Mesothelial cell of epicardium (in vitro differentiated cells): ENCODE results near the gene SRP9. TPM values are rescaled to one million over a fixed set of nuclear protein-coding genes. Genes with fewer than 3 reads are reported as not detected.

Experiments
- DNase-seq, 2 experiments: peaks; one replicate each; pipeline ENCODE4 v3.0.0; 2021; ENCODE audit warnings: low spot score in 2 of 2; ENCODE audit not compliant: unreplicated experiment in 2 of 2
- H3K27ac Mint-ChIP-seq: 2 replicates; pipeline ENCODE4 v1.8.0; 2021; ENCODE audit warnings: mixed read lengths
- H3K27me3 Mint-ChIP-seq: 2 replicates; pipeline ENCODE4 v1.8.0; 2021; ENCODE audit warnings: low read depth, mixed read lengths
- H3K36me3 Mint-ChIP-seq: 2 replicates; pipeline ENCODE4 v1.8.0; 2021; ENCODE audit warnings: mixed read lengths
- H3K4me1 Mint-ChIP-seq: 2 replicates; pipeline ENCODE4 v1.8.0; 2021; ENCODE audit warnings: mixed read lengths
- H3K4me3 Mint-ChIP-seq: 2 replicates; pipeline ENCODE4 v1.8.0; 2021; ENCODE audit warnings: mild to moderate bottlenecking, moderate library complexity, mixed read lengths
- H3K9me3 Mint-ChIP-seq: 2 replicates; pipeline ENCODE4 v1.8.0; 2021; ENCODE audit warnings: mixed read lengths
- total RNA-seq: library from RNA; stranded (reverse); gene quantifications from 3 replicates; pipeline ENCODE4 v1.2.1, GENCODE V29; 2021
- TF ChIP-seq, protein P1 (sequence below): fragments of 200-600 bp; sonication (generic); IDR thresholded peaks from one replicate; pipeline ENCODE4 v1.5.0; 2021; ENCODE audit warnings: antibody characterized with exemption; ENCODE audit not compliant: unreplicated experiment

Gene SRP9
- total RNA-seq, 1 donor from 2014 or later: 251 TPM

DNA sequence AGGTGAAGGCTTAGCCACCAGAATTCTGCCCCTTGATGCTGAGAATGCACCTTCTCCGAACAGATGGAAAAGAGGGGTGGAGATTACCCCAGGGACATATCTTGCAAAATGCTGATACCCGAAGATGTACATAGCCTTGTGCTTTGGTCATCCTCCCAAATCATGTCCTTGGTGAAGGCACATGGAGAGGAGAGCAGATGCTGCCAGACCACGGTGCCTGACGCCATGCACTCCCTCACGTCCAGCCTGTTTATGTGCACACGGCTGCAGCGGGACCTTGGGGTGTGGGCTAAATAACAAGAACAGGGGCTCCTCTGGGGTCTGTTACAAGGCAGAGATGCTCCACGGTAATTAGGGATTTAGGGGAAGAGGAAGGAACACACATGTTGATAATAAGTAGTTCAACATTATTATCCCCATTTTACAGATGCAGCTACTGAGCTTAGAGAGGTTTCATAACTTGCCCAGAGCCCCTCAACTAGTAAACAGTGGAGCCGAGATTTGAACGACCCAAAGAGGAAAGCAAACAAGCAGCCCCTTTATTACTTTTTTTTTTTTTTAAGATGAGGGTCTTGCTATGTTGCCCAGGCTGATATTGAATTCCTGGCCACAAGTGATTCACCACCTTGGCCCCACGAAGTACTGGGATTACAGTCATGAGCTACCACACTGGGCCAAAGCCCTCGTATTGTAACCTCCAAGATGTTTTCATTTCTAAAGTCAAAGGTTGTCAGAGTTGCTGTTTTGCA is 45.2 kb downstream of the SRP9 start:
- H3K27ac Mint-ChIP-seq: no peak overlapping the region
- H3K4me1 Mint-ChIP-seq: peaks cover 9% of the 10 kb centered on the region
- H3K36me3 Mint-ChIP-seq: peaks cover 11% of the 10 kb centered on the region
- H3K9me3 Mint-ChIP-seq: no peaks in the 10 kb centered on the region
- no peaks in the 10 kb centered on the region for H3K27me3 Mint-ChIP-seq
- H3K4me3 Mint-ChIP-seq: no peak overlapping the region
- TF ChIP-seq, protein P1, sequence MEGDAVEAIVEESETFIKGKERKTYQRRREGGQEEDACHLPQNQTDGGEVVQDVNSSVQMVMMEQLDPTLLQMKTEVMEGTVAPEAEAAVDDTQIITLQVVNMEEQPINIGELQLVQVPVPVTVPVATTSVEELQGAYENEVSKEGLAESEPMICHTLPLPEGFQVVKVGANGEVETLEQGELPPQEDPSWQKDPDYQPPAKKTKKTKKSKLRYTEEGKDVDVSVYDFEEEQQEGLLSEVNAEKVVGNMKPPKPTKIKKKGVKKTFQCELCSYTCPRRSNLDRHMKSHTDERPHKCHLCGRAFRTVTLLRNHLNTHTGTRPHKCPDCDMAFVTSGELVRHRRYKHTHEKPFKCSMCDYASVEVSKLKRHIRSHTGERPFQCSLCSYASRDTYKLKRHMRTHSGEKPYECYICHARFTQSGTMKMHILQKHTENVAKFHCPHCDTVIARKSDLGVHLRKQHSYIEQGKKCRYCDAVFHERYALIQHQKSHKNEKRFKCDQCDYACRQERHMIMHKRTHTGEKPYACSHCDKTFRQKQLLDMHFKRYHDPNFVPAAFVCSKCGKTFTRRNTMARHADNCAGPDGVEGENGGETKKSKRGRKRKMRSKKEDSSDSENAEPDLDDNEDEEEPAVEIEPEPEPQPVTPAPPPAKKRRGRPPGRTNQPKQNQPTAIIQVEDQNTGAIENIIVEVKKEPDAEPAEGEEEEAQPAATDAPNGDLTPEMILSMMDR: no peak
- no peak for DNase-seq

DNA sequence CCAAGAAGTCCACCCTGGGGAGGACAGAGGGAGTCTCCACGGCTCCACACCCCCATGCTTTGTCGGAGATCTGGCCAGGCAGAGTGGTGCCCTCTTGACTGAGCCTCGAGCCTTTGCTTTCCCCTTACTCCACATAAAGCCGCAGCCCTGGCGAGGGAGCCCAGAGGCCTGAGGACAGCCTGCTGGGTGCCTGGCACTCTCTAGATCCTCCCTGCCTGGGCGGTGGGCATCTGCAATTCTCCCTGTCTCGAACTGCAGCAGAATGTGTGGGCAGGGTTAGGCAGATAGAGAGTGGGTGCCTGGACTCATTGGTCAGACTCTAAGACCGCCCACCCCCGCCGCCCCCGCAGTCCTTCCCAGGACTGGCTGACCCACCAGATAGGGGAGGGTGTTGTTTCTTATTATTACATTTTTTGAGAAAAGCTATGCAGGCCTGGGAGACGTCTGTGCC is 46.2 kb downstream of the SRP9 start:
- no peak overlapping the region for H3K4me3 Mint-ChIP-seq
- peaks cover 5% of the 10 kb centered on the region for H3K4me1 Mint-ChIP-seq
- peaks cover 11% of the 10 kb centered on the region for H3K36me3 Mint-ChIP-seq
- no peaks in the 10 kb centered on the region for H3K27me3 Mint-ChIP-seq
- no peak overlapping the region for H3K27ac Mint-ChIP-seq
- no peaks in the 10 kb centered on the region for H3K9me3 Mint-ChIP-seq
- no peak for DNase-seq
- TF ChIP-seq, protein P1: no peak

DNA sequence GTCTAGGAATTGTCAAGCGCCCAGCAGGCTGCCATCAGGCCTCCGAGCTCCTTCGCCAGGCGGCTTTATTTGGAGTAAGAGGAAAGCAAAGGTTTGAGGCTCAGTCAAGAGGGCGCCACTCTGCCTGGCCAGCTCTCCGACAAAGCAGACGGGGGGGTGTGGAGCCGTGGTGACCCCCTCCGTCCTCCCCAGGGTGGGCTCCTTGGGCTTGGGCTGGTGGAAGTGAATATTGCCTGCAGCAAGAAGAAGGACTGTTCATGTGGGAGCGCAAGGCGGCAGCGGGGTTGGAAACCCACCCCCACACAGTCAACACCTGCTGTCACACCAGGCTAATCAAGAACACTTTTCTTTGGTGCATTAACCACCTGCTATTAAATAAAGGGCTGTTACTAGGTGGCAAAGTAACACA is 46.9 kb downstream of the SRP9 start:
- TF ChIP-seq, protein P1: no peak
- peaks cover 5% of the 10 kb centered on the region for H3K4me1 Mint-ChIP-seq
- no peaks in the 10 kb centered on the region for H3K9me3 Mint-ChIP-seq
- no peaks in the 10 kb centered on the region for H3K27me3 Mint-ChIP-seq
- no peak overlapping the region for H3K27ac Mint-ChIP-seq
- no peak for DNase-seq
- no peak overlapping the region for H3K4me3 Mint-ChIP-seq
- H3K36me3 Mint-ChIP-seq: peaks cover 15% of the 10 kb centered on the region

DNA sequence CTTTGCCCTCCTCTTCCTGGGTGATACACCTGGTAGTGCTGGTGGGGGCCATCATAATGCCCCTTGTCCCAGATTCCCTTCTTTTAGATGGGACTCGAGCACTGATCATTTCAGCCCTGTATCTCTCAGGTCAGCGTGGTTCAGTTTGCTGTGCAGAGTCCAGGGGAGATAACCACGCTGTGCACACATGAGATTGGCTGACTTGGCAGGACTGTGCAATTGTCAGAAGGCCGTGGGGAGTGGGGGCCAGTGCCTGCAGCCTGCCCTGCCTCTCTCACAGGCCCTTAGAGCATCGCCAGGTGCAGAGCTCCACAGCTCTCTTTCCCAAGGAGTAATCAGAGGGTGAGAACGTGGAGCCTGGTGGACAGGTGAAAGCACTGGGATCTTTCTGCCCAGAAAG is 47.5 kb downstream of the SRP9 start:
- H3K9me3 Mint-ChIP-seq: no peaks in the 10 kb centered on the region
- no peak for DNase-seq
- TF ChIP-seq, protein P1: no peak
- H3K4me3 Mint-ChIP-seq: no peak overlapping the region
- peaks cover 5% of the 10 kb centered on the region for H3K4me1 Mint-ChIP-seq
- H3K27ac Mint-ChIP-seq: no peak overlapping the region
- no peaks in the 10 kb centered on the region for H3K27me3 Mint-ChIP-seq
- H3K36me3 Mint-ChIP-seq: peaks cover 16% of the 10 kb centered on the region

DNA sequence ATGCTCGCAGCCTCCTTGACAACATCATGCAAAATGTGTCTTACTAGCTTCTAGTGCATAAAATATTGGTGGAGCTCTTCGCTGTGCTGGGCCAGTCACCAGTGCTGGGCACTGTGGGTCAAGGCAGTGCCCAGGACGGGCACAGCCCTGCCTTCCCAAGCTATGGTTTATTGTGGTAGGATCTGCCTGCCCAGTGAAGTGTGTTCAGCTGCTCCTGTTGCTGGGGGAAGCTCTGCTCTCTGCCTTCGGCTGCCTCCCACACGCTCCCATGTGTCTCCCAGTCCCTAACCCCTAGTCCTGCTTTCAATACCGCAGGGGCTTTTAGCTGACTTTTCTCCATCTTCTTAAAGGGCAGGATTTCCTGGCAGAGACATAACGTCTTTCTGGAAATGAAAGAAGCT is 48.0 kb downstream of the SRP9 start:
- no peak for DNase-seq
- Mint-ChIP-seq H3K27me3 (no peaks in the 10 kb centered on the region), H3K27ac (no peak overlapping the region), H3K4me3 (no peak overlapping the region), H3K9me3 (no peaks in the 10 kb centered on the region), H3K36me3 (peaks cover 16% of the 10 kb centered on the region), H3K4me1 (peaks cover 5% of the 10 kb centered on the region)
- TF ChIP-seq, protein P1: no peak
